HUES6 (cell line): Measurements from ENCODE around the gene DACH1.

Experiments used
- H3K27ac ChIP-seq: 2 replicates; pipeline ENCODE4 v1.7.0; 2013; ENCODE audit warnings: low read depth, mild to moderate bottlenecking, low read length, inconsistent platforms
- H3K27me3 ChIP-seq: 2 replicates; pipeline ENCODE4 v1.6.1; 2013; ENCODE audit warnings: low read length; ENCODE audit not compliant: control insufficient read depth, insufficient read depth
- H3K36me3 ChIP-seq: 2 replicates; pipeline ENCODE4 v1.6.1; 2013; ENCODE audit warnings: low read length; ENCODE audit not compliant: control insufficient read depth, insufficient read depth
- H3K4me1 ChIP-seq: 2 replicates; pipeline ENCODE4 v1.6.1; 2013; ENCODE audit warnings: low read length; ENCODE audit not compliant: control insufficient read depth, insufficient read depth
- H3K4me3 ChIP-seq: 2 replicates; pipeline ENCODE4 v1.5.1; 2013; ENCODE audit warnings: low read depth, low read length
- H3K9ac ChIP-seq: one replicate; pipeline ENCODE4 v1.6.1; 2013; ENCODE audit warnings: mild to moderate bottlenecking, low read length
- H3K9me3 ChIP-seq: 2 replicates; pipeline ENCODE4 v1.6.1; 2013; ENCODE audit warnings: low read depth, low read length; ENCODE audit not compliant: control insufficient read depth, insufficient read depth

The DACH1 gene

GRCh38 chr13:71865874-71866334 is 1.1 kb downstream of the DACH1 start:
- Histone ChIP-seq H3K27me3 (peaks cover 82% of the 10 kb centered on the region), H3K4me3 (peak overlapping the region; percentile 81), H3K4me1 (peaks cover 11% of the 10 kb centered on the region), H3K36me3 (no peaks in the 10 kb centered on the region), H3K27ac (no peak overlapping the region), H3K9me3 (no peaks in the 10 kb centered on the region), H3K9ac (peak overlapping the region; percentile 51)

GRCh38 chr13:71864986-71865873 is 1.8 kb downstream of the DACH1 start:
- Histone ChIP-seq H3K27me3 (peaks cover 85% of the 10 kb centered on the region), H3K9ac (peak overlapping the region; percentile 51), H3K36me3 (no peaks in the 10 kb centered on the region), H3K4me1 (peaks cover 11% of the 10 kb centered on the region), H3K27ac (no peak overlapping the region), H3K9me3 (no peaks in the 10 kb centered on the region), H3K4me3 (peak overlapping the region; percentile 81)

- no peak overlapping the region for H3K27ac ChIP-seq
- H3K4me1 ChIP-seq = peaks cover 6% of the 10 kb centered on the region
- H3K9ac ChIP-seq = peak overlapping the region; percentile 22
- H3K4me3 ChIP-seq = peak overlapping the region; percentile 81
- peaks cover 79% of the 10 kb centered on the region for H3K27me3 ChIP-seq
- H3K36me3 ChIP-seq = no peaks in the 10 kb centered on the region
- no peaks in the 10 kb centered on the region for H3K9me3 ChIP-seq
Measured at GRCh38 chr13:71864094-71864985, 2.7 kb downstream of the DACH1 start.

DNA sequence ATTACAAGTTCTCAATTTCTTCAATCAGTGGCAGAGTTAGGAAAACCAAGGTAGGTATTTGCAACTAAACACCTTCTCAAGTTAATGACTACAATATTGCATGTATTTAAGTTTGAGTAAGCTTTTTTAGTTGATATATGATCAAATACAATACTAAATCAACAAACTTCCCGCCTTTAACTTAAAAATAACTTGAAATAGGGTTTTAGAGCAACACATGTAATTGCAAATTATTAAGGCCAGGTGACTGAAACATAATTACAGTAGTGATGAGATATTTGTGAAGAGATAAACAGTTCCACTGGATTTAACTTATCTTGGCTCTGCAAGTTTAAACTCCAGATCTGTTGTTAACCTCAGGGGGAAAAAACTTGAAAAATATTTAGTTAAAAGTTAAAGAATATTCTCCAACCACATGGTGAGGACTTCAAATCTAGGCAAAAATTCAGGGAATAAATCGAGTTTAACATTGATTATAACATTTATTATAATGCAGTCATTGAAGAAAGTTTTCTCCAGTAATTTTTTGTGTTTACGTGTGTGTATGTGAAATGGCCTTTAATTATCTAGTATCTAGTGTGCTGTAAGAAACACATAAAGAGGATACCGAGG is 3.6 kb downstream of the DACH1 start:
- Histone ChIP-seq H3K27me3 (peaks cover 69% of the 10 kb centered on the region), H3K27ac (no peak overlapping the region)

GRCh38 chr13:71862459-71862943 is 4.5 kb downstream of the DACH1 start:
- Histone ChIP-seq H3K27ac (no peak overlapping the region), H3K4me1 (no peaks in the 10 kb centered on the region), H3K9me3 (no peaks in the 10 kb centered on the region), H3K9ac (no peak overlapping the region), H3K36me3 (no peaks in the 10 kb centered on the region), H3K4me3 (no peak overlapping the region), H3K27me3 (peaks cover 60% of the 10 kb centered on the region)

More for the DNA sequence above, 3.6 kb downstream of the DACH1 start:
- no peak overlapping the region for H3K9ac ChIP-seq
- no peaks in the 10 kb centered on the region for H3K9me3 ChIP-seq
- H3K4me1 ChIP-seq = 0 out of 2 replicates have a peak, but pooled peaks cover 3% of the 10 kb centered on the region
- no peaks in the 10 kb centered on the region for H3K36me3 ChIP-seq
- no peak overlapping the region; the same call in 1 of the 2 replicates for H3K4me3 ChIP-seq

GRCh38 chr13:71861769-71862458 is 5.1 kb downstream of the DACH1 start:
- no peak overlapping the region for H3K4me3 ChIP-seq
- no peak overlapping the region for H3K27ac ChIP-seq
- no peaks in the 10 kb centered on the region for H3K9me3 ChIP-seq

GRCh38 chr13:71860547-71861138 is 6.4 kb downstream of the DACH1 start:
- H3K27ac ChIP-seq = no peak overlapping the region
- H3K36me3 ChIP-seq = no peaks in the 10 kb centered on the region
- H3K9me3 ChIP-seq = no peaks in the 10 kb centered on the region
- H3K9ac ChIP-seq = no peak overlapping the region
- H3K4me3 ChIP-seq = no peak overlapping the region
- no peaks in the 10 kb centered on the region for H3K4me1 ChIP-seq
- peaks cover 43% of the 10 kb centered on the region for H3K27me3 ChIP-seq

More at GRCh38 chr13:71861769-71862458, 5.1 kb downstream of the DACH1 start:
- no peaks in the 10 kb centered on the region for H3K4me1 ChIP-seq
- H3K9ac ChIP-seq = no peak overlapping the region
- peaks cover 54% of the 10 kb centered on the region for H3K27me3 ChIP-seq
- no peaks in the 10 kb centered on the region for H3K36me3 ChIP-seq

DNA sequence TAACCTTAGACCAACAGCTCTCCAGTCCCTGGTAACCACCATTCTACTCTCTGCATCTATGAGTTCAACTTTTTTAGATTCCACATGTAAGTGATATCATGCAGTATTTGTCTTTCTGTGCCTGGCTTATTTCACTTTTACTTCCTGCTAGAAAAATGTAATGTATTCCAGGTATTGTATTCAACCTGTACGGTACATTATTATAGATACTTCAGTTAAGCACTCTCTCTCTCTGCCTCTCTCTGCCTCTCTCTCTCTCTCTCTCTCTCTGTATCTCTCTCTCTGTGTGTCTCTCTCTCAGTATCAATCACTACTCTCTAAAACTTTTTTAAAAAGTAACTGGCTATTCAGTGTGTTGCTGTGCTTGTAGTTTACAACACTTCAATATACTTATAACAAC is 8.4 kb downstream of the DACH1 start:
- H3K4me3 ChIP-seq = no peak overlapping the region
- H3K4me1 ChIP-seq = no peaks in the 10 kb centered on the region
- peaks cover 23% of the 10 kb centered on the region for H3K27me3 ChIP-seq
- no peak overlapping the region for H3K9ac ChIP-seq
- no peak overlapping the region for H3K27ac ChIP-seq
- no peaks in the 10 kb centered on the region for H3K36me3 ChIP-seq
- H3K9me3 ChIP-seq = no peaks in the 10 kb centered on the region

- no peak overlapping the region for H3K4me3 ChIP-seq
- H3K27me3 ChIP-seq = peaks cover 5% of the 10 kb centered on the region
- no peak overlapping the region for H3K9ac ChIP-seq
- H3K4me1 ChIP-seq = no peaks in the 10 kb centered on the region
- no peak overlapping the region for H3K27ac ChIP-seq
- no peaks in the 10 kb centered on the region for H3K9me3 ChIP-seq
- no peaks in the 10 kb centered on the region for H3K36me3 ChIP-seq
Measured at GRCh38 chr13:71856548-71857043, 10.4 kb downstream of the DACH1 start.

- no peaks in the 10 kb centered on the region for H3K4me1 ChIP-seq
- H3K9me3 ChIP-seq = no peaks in the 10 kb centered on the region
- H3K9ac ChIP-seq = no peak overlapping the region
- no peak overlapping the region for H3K4me3 ChIP-seq
- H3K27ac ChIP-seq = no peak overlapping the region
- no peaks in the 10 kb centered on the region for H3K36me3 ChIP-seq
- H3K27me3 ChIP-seq = no peaks in the 10 kb centered on the region
Measured at GRCh38 chr13:71854401-71854800, 12.6 kb downstream of the DACH1 start.
